GM18520 (cell line): ENCODE results near the gene FRS3.

Experiments used
- ATAC-seq: cut with Tn5 transposase; IDR thresholded peaks from one replicate; pipeline ENCODE4 v1.9.1; 2021; ENCODE audit not compliant: unreplicated experiment

Gene FRS3

DNA sequence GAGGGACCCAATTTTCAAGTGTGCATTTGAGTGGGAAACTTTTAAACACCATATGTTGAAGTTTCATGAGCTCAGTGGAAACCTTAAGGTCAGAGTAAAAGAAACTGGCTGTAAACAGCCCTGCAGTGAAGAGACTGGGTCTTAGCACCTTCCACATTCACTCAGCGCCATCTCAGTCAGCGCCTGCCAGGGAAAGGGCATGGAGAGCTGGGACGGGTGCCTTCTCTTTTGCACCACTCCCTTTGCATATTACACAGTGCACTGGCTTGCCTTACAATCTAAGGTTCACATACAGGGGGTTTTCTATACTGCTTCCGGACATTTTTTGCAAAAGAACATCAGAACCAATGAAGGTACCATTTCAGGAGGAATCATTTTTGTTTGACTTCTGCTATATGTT, 12.3 kb upstream of the FRS3 start:
- ATAC-seq: no peak

- ATAC-seq: no peak
Measured at GRCh38 chr6:41791305-41791704, 11.6 kb upstream of the FRS3 start.

DNA sequence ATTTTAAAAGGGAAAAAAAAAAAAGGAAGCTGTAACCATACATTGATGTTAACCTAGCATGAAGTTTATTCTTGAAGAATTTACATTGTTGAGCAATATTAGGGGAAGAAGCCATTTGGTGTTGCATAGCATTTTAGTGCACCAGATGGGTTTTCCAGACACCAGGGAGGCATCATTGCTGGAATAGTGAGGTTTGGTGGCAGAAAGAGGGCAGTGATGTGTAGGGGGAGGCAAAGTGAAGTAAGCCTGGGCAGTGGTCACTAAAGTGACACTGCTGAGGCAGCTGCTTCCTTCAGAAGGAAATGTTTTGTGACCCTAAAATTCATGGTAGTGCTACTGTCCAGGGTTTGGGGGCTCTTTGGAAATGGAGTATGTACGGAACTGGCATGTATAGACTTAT, 10.3 kb upstream of the FRS3 start:
- ATAC-seq: no peak

DNA sequence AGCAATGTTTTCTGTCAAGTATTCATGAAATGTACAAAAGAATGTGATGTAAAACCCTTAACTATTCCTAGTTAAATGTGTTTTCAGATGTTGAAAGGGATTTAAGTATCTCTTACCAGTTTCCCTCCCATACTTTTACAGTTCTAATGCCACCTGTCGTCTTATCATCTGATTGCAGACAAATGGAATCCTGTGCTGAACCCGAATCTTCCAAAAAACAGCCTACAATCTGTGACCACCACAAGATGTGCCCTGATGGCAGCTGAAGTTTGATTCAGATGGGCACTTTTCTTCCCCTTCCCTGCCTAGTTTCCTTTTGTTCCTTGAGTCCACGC, 9.7 kb upstream of the FRS3 start:
- ATAC-seq: no peak

- peak; percentile 73 for ATAC-seq
Measured at GRCh38 chr6:41787219-41787917, 7.7 kb upstream of the FRS3 start, which contains the start of gene TOMM6. TOMM6 (plus strand) TSS chr6:41787694; CDS start chr6:41787698, 4 bp downstream.

DNA sequence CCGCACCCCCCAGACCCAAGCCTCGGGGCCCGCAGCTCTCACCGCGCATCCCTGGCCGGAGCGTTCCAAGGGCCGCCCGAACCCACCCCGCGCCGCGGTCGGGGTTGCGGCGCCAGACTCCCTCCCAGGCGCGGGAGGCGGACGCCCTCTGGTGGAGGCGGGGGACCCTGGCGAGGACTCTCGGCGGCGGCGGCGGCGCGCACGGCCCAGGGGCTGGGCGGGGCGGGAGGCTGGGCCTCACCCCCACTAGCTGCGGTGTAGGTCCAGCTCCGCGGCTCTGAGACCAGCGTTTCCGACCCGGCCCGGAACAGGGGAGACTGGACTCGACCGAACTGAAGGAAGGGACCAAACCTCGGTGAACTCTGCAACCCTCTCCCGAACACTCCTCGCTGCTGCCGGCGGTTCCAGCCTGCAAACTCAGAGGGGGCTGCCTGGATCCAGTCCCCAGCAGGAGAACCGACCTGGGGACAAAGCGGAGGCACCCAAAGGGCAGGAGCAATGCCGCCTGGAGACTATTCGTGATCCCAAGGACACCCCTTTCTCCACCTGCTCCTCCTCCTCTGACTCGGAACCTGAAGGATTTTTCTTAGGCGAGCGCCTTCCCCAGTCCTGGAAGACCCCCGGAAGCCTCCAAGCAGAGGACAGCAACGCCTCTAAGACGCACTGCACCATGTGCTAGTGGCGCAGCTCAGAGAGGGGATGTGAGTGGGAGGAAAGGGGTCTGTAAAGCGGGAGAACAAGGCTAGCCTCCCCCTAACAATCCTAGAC, 6.9 kb upstream of the FRS3 start:
- ATAC-seq: peak; percentile 46

DNA sequence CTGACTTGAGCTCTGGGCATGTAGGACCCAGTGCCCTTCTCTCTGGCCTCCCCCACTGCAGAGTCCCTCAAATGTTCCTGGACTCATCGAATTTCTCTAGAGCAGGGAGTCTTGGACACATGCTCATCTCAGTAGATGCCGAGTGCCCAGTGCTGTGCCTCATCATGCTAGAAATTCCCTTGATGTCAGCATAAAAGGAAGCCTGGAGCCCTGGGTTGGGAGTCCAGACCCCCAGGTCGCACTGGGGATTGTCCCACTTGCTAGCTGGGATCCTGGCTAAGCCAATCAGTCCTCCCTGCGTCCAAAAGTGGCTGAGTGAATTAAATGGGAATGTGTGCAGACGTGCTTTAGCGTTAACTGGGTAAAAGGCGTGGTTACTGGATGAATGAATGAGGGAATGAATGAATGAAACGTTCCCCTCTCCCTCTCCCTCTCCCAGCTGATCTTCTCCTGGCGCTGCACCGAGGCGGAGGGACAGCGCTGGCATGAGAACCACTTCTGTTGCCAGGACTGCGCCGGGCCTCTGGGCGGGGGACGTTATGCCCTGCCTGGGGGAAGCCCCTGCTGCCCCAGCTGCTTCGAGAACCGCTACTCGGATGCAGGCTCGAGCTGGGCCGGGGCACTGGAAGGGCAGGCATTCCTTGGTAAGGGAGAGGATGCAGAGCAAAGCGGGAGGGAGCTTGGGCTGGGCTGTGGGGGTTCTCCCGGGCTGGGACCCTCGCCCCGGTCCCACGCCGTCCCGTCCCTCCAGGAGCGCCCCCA, 6.2 kb upstream of the FRS3 start:
- no peak for ATAC-seq

GRCh38 chr6:41785254-41785653, 5.6 kb upstream of the FRS3 start:
- no peak for ATAC-seq

GRCh38 chr6:41784581-41785171, 5.0 kb upstream of the FRS3 start:
- ATAC-seq: no peak

- ATAC-seq: no peak
Measured at GRCh38 chr6:41783106-41783780, 3.5 kb upstream of the FRS3 start.

- no peak for ATAC-seq
Measured at GRCh38 chr6:41781366-41781730, 1.6 kb upstream of the FRS3 start.

- ATAC-seq: no peak
Measured at GRCh38 chr6:41780551-41781365, 1.1 kb upstream of the FRS3 start, which contains the start of gene PRICKLE4. PRICKLE4 (plus strand) TSS chr6:41780782; CDS start chr6:41783474, 2,692 bp downstream.

DNA sequence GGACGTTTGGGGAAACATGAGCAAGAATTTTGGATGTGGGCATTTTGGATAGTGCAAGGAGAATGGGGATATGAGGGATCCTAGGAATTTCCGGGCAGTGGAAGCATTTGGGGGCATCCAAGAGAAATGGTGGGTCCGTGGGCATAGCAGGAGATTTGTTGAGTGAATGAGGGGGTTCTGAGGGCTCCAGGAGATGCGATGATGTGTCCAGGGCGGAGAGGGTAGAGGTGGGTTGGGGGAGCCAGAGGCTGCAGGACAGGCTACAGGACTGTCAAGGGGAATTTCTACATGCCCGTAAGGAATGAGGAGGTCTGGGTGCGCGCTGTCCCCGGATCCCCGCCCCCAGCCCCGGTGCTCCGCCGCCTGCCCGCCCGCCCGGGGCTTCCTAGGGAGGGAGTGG, 364 bp downstream of the FRS3 start:
- no peak for ATAC-seq

GRCh38 chr6:41778895-41779294, 805 bp downstream of the FRS3 start:
- ATAC-seq: no peak

DNA sequence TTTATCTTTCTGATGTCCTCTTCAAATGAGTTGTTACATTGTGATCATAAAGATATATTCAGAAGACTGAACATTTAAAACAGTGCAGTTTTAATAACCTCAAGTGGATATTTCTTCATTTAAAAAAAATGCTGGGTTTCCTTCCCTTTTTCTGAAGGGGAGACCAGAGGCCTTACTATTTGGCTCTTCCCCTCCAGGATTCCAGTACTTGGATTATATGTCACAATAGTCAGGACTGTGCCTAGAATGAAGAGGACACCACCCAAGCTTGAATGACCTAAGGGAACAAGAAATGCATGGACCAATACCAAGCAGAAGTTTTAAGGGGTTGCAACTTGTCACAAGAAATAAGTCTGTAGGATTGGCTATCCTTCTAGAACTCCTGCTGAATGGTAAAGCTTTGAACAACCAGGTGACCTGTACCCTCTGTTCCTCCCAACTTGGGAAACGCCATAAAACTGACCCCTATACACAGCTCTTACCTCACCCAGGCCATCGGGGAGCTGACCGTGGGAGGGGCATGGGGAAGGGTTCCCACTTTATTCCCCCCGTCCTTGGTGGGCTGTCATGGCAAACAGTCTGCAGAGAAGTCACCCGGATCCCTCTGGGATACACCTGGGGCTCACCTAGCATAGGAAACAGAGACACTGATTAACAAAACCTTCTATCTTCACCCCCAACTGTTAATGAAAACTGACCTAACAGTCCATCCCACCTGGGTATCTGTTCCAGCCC, 2.0 kb downstream of the FRS3 start:
- no peak for ATAC-seq

GRCh38 chr6:41775293-41775882, 4.3 kb downstream of the FRS3 start:
- no peak for ATAC-seq

- ATAC-seq: no peak
Measured at GRCh38 chr6:41774841-41775240, 4.9 kb downstream of the FRS3 start.

DNA sequence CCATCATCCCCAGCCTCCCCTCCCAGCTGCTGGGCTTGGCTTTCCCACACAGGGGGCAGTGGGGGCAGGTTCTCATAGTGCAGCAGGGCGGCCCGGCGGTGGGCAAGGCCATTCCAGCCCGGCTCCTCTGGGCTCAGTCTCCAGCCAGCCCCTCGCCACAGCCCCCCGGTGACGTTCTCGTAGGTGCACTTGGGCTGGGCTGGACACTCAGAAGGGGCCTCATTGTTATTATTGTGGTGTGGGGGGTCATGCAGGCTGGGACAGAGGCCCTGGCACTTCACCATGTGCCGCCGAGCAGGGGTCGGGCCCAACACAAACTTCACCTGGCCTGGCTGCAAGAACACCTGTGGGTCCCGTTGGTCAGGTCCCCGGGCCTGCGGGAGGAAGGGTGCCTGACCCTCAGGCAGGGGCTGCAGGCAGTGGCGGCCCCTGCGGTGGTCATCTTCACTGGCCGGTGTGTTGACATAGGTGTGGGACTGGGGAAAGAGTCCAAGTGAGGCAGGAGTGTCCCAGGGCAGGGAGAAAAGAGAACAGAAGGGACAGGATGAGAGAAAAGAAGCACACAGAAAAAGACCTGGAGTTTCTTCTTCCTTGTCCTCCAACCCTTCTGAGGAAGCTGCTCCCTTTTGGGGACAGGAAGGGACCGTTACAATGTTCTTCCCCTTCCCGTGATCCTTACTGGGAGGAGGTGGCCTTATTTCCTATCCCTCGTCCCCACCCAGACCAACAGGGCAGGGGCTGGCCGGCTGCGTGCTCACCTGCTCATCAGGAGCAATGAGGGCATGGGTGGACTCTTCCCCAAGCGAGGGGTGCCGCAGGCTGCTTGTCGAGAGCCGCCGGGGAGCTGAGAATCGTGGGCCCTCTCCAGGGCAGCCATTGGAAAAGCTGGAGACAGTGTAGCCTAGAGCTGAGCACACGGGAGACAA, 8.4 kb downstream of the FRS3 start:
- no peak for ATAC-seq
